ENCODE measurements around the gene PHF21B. TPM values are rescaled to one million over a fixed set of nuclear protein-coding genes. Genes with fewer than 3 reads are reported as not detected.

The PHF21B gene
- total RNA-seq, 1 donor: not detected

GRCh38 chr22:44901301-44901700 lies 108.5 kb downstream of the PHF21B start:
- Histone ChIP-seq H3K4me3 (ENCODE audit: insufficient read depth, low read length) (no peak overlapping the region), H3K27ac (ENCODE audit: low read depth, low read length) (no peak overlapping the region), H3K27me3 (ENCODE audit: insufficient read depth, low read length) (no peaks in the 10 kb centered on the region), H3K9me3 (ENCODE audit: low read depth, low read length) (peaks cover 13% of the 10 kb centered on the region), H3K4me1 (ENCODE audit: insufficient read depth, low read length) (no peaks in the 10 kb centered on the region), H4K20me1 (ENCODE audit: insufficient read depth, low read length) (no peaks in the 10 kb centered on the region), H3K79me2 (ENCODE audit: insufficient read depth, low read length) (no peaks in the 10 kb centered on the region), H3K4me2 (ENCODE audit: insufficient read depth, low read length) (no peak overlapping the region), H3K36me3 (ENCODE audit: insufficient read depth, low read length) (no peaks in the 10 kb centered on the region), H2AFZ (ENCODE audit: low read length) (no peak overlapping the region)
- TF ChIP-seq CTCF (IDR thresholded peaks at IDR 0.05; ENCODE audit: extremely low read depth, low read depth, low read length): no peak
- DNase-seq (ENCODE audit: insufficient read length, low spot score, missing footprints): no peak

GRCh38 chr22:44898236-44898635 lies 111.6 kb downstream of the PHF21B start:
- Histone ChIP-seq H3K79me2 (ENCODE audit: insufficient read depth, low read length) (no peaks in the 10 kb centered on the region), H3K4me2 (ENCODE audit: insufficient read depth, low read length) (no peak overlapping the region), H3K4me3 (ENCODE audit: insufficient read depth, low read length) (no peak overlapping the region), H3K27ac (ENCODE audit: low read depth, low read length) (no peak overlapping the region), H3K36me3 (ENCODE audit: insufficient read depth, low read length) (no peaks in the 10 kb centered on the region), H2AFZ (ENCODE audit: low read length) (no peak overlapping the region), H4K20me1 (ENCODE audit: insufficient read depth, low read length) (no peaks in the 10 kb centered on the region), H3K4me1 (ENCODE audit: insufficient read depth, low read length) (no peaks in the 10 kb centered on the region), H3K9me3 (ENCODE audit: low read depth, low read length) (peaks cover 13% of the 10 kb centered on the region), H3K27me3 (ENCODE audit: insufficient read depth, low read length) (no peaks in the 10 kb centered on the region)
- no peak for DNase-seq (ENCODE audit: insufficient read length, low spot score, missing footprints)
- no peak for TF ChIP-seq CTCF (IDR thresholded peaks at IDR 0.05; ENCODE audit: extremely low read depth, low read depth, low read length)

GRCh38 chr22:44895296-44896055 lies 114.3 kb downstream of the PHF21B start:
- Histone ChIP-seq H3K79me2 (ENCODE audit: insufficient read depth, low read length) (no peaks in the 10 kb centered on the region), H3K4me3 (ENCODE audit: insufficient read depth, low read length) (no peak overlapping the region), H4K20me1 (ENCODE audit: insufficient read depth, low read length) (no peaks in the 10 kb centered on the region), H3K4me2 (ENCODE audit: insufficient read depth, low read length) (no peak overlapping the region), H3K4me1 (ENCODE audit: insufficient read depth, low read length) (no peaks in the 10 kb centered on the region), H2AFZ (ENCODE audit: low read length) (no peak overlapping the region), H3K36me3 (ENCODE audit: insufficient read depth, low read length) (no peaks in the 10 kb centered on the region), H3K27ac (ENCODE audit: low read depth, low read length) (no peak overlapping the region), H3K9me3 (ENCODE audit: low read depth, low read length) (no peaks in the 10 kb centered on the region), H3K27me3 (ENCODE audit: insufficient read depth, low read length) (no peaks in the 10 kb centered on the region)
- no peak for TF ChIP-seq CTCF (IDR thresholded peaks at IDR 0.05; ENCODE audit: extremely low read depth, low read depth, low read length)
- no peak for DNase-seq (ENCODE audit: insufficient read length, low spot score, missing footprints)

GRCh38 chr22:44894782-44895181 lies 115.0 kb downstream of the PHF21B start:
- no peaks in the 10 kb centered on the region for H4K20me1 ChIP-seq (ENCODE audit: insufficient read depth, low read length)
- no peak overlapping the region for H2AFZ ChIP-seq (ENCODE audit: low read length)
- no peak overlapping the region for H3K4me3 ChIP-seq (ENCODE audit: insufficient read depth, low read length)
- no peaks in the 10 kb centered on the region for H3K36me3 ChIP-seq (ENCODE audit: insufficient read depth, low read length)
- no peak overlapping the region for H3K27ac ChIP-seq (ENCODE audit: low read depth, low read length)
- H3K79me2 ChIP-seq (ENCODE audit: insufficient read depth, low read length): no peaks in the 10 kb centered on the region
- no peaks in the 10 kb centered on the region for H3K9me3 ChIP-seq (ENCODE audit: low read depth, low read length)
- H3K4me2 ChIP-seq (ENCODE audit: insufficient read depth, low read length): no peak overlapping the region
- no peak for DNase-seq (ENCODE audit: insufficient read length, low spot score, missing footprints)
- no peaks in the 10 kb centered on the region for H3K27me3 ChIP-seq (ENCODE audit: insufficient read depth, low read length)
- TF ChIP-seq CTCF (IDR thresholded peaks at IDR 0.05; ENCODE audit: extremely low read depth, low read depth, low read length): no peak
- H3K4me1 ChIP-seq (ENCODE audit: insufficient read depth, low read length): no peaks in the 10 kb centered on the region
